Omental fat pad (tissue), 4 donors: ENCODE results near the gene NAA30. TPM values are rescaled to one million over a fixed set of nuclear protein-coding genes. Genes with fewer than 3 reads are reported as not detected.
"Not testable (repeated sequence)": the region's sequence is repeated elsewhere in the genome, so short reads cannot be mapped to it uniquely, and the experiment has no call there.

Experiments used
- ATAC-seq: fragments of 150-250 bp; one replicate; pipeline ENCODE4 v1.9.1; 2016; ENCODE audit warnings: mild to moderate bottlenecking, moderate library complexity; ENCODE audit not compliant: low FRiP score
- DNase-seq: peaks from one replicate; pipeline ENCODE4 v3.0.0-alpha.2; 2019; ENCODE audit warnings: low spot score
- total RNA-seq, 4 donors: library from RNA; depleted of rRNA; stranded (reverse); fragments of >200 nt; gene quantifications; one replicate each; pipeline ENCODE4 v1.1.0, GENCODE V29; 2016
- TF ChIP-seq, protein P1 (sequence below), 3 donors: fragments of 450-650 bp; IDR thresholded peaks; one replicate each; pipeline ENCODE4 v1.5.1; 2016 to 2017; ENCODE audit warnings: antibody characterized with exemption in 3 of 3, mild to moderate bottlenecking in 3 of 3, moderate library complexity in 2 of 3

NAA30 gene
- total RNA-seq, 4 donors from 2014 or later, result 12.7 to 16.1 (median 15.2) TPM

DNA sequence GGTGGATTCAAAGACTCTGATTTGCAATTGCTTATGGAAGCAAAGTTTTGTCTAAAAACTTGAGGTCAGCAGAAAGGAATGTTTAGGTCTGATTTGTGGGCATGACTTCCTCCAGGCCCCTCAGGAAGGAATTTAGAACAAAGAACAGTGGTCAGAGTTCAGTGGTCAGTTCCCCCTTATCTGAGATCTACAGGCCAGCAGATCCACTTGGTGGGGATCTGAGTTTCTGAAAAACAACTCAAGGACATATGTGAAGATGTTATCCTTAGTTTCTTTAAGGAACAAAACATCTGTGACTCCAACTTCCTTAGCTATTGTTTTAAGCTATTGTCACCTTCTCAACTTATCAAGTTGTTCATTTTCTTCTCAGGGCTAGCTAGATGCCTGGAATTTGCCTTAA, 28.0 kb upstream of the NAA30 start:
- TF ChIP-seq, protein P1, sequence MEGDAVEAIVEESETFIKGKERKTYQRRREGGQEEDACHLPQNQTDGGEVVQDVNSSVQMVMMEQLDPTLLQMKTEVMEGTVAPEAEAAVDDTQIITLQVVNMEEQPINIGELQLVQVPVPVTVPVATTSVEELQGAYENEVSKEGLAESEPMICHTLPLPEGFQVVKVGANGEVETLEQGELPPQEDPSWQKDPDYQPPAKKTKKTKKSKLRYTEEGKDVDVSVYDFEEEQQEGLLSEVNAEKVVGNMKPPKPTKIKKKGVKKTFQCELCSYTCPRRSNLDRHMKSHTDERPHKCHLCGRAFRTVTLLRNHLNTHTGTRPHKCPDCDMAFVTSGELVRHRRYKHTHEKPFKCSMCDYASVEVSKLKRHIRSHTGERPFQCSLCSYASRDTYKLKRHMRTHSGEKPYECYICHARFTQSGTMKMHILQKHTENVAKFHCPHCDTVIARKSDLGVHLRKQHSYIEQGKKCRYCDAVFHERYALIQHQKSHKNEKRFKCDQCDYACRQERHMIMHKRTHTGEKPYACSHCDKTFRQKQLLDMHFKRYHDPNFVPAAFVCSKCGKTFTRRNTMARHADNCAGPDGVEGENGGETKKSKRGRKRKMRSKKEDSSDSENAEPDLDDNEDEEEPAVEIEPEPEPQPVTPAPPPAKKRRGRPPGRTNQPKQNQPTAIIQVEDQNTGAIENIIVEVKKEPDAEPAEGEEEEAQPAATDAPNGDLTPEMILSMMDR (IDR thresholded peaks at IDR 0.05), result no peak
- ATAC-seq, result no peak
- DNase-seq, result no peak

DNA sequence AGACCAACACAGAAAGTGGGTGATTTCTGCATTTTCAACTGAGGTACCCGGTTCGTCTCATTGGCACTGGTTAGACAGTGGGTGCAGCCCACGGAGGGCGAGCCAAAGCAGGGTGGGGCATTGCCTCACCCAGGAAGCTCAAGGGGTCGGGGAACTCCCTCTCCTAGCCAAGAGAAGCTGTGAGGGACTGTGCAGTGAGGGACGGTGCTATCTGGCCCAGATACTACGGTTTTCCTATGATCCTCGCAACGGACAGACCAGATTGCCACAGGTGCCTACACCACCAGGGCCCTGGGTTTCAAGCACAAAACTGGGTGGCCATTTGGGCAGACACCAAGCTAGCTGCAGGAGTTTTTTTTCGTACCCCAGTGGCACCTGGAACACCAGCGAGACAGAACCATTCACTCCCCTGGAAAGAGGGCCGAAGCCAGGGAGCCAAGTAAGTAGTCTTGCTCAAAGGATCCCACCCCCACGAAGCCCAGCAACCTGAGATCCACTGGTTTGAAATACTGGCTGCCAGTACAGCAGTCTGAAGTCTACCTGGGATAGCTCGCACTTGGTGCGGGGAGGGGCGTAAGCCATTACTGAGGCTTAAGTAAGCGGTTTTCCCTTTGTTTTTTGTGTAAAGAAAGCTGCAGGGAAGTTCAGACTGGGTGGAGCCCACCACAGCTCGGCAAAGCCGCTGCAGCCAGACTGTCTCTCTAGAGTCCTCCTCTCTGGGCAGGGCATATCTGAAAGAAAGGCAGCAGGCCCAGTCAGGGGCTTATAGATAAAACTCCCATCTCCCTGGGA, 25.5 kb upstream of the NAA30 start:
- ATAC-seq (no peak), DNase-seq (no peak)
- TF ChIP-seq, protein P1 (IDR thresholded peaks at IDR 0.05), result no peak

DNA sequence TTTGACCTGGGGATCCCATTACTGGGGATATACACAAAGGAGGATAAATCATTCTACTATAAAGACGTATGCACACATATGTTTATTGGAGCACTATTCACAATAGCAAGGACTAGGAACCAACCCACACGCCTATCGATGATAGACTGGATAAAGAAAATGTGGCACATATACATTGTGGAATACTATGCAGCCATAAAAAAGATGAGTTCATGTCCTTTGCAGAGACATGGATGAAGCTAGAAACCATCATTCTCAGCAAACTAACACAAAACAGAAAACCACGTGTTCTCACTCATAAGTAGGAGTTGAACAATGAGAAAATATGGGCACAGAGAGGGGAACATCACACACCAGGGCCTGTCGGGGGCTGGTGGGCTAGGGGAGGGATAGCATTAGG, 20.2 kb upstream of the NAA30 start:
- not testable (repeated sequence) for DNase-seq, ATAC-seq

DNA sequence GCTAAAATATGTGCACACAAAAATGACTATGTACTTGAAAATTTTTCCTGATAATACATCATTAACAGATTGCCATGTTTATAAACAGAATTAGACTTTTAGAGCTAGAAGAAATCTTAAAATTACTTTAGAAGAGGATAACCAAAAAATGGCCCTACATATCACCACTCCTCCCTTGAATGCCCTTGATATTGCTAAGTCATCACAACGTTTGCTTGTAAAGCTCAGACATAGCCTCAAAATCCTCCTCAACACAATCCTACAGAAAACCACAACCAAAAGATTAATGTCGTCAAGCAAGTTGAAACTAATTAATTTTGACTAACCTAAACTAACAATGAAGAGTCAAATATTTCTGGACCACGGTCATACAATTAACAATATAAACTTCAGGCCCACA, 19.4 kb upstream of the NAA30 start:
- TF ChIP-seq, protein P1 (IDR thresholded peaks at IDR 0.05), result no peak
- no peak for ATAC-seq
- no peak for DNase-seq

DNA sequence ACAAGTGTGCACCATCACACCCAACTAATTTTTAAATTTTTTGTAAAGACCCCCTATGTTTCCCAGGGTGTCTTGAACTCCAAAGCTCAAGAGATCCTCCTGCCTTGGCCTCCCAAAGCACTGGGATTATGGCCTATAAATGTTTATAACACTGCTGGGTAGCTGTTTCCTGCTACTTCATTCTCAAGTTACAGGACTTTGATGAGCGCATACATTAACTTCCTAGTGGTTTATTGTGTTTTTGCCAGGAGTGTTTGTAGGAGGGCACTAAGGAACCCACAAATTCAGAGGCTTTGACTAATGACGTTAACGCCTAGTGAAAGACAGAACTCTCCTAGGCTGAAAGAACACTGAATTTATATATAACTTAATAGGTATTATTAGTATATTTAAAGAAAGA, 15.2 kb upstream of the NAA30 start:
- DNase-seq, result no peak
- TF ChIP-seq, protein P1 (IDR thresholded peaks at IDR 0.05), result no peak
- no peak for ATAC-seq

DNA sequence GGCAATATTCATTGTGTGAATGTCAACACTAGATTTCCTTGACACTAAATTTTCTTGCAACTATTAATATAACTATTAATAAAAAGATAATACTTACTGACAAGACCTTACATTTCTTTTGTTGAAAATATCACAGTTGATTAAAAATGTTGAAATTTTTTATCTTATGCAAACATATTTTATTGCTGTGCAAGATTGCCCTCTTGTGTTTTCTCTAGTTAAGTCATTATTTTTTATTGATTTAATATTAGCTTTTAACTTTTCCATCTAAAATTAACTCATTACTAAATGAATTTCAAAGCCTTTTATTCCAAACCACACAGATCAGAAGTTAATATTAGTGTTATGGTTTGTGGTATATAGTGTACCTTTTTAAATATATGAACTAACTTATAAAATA, 11.7 kb upstream of the NAA30 start:
- DNase-seq (no peak), ATAC-seq (no peak)
- TF ChIP-seq, protein P1 (IDR thresholded peaks at IDR 0.05), result no peak

DNA sequence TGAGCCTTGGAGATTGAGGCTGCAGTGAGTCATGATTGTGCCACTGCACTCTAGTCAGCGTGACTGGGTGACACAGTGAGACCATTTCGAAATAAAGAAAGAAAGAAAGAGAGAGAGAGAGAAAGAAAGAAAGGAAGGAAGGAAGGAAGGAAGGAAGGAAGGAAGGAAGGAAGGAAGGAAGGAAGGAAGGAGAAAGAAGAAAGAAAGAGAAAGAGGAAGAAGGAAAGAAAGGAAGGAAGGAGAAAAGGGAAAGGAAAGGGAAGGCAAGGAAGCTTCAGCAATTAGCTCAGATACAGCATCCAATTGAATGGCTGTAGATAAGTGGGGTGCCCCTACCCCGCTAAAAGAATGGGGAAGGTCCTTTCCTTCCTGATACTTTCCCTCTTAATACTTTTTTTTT, 9.5 kb upstream of the NAA30 start:
- no peak for ATAC-seq
- TF ChIP-seq, protein P1 (IDR thresholded peaks at IDR 0.05), result no peak

More for the DNA sequence above, 9.5 kb upstream of the NAA30 start:
- no peak for DNase-seq
